Prostate gland (tissue), 2 donors: ENCODE measurements around the gene NEK6. TPM values are rescaled to one million over a fixed set of nuclear protein-coding genes. Genes with fewer than 3 reads are reported as not detected.

Source experiments
- DNase-seq: peaks from one replicate; pipeline ENCODE4 v3.0.0-alpha.2; 2019; ENCODE audit warnings: low spot score
- H3K27ac ChIP-seq, 2 donors: fragments of 200-600 bp; sonication (generic); 2 replicates each; pipeline ENCODE4 v1.5.1; 2017 to 2019
- H3K27me3 ChIP-seq: fragments of 200-600 bp; sonication (generic); replicated peaks from 2 replicates; pipeline ENCODE4 v1.5.1; 2019; ENCODE audit not compliant: insufficient read depth
- H3K36me3 ChIP-seq, 2 donors: fragments of 200-600 bp; sonication (generic); 1 replicate in 1 of 2; 2 replicates in 1 of 2; pipeline versions ENCODE4 v1.5.1 to v1.8.1; 2017 to 2019
- H3K4me1 ChIP-seq: fragments of 200-600 bp; sonication (generic); replicated peaks from 2 replicates; pipeline ENCODE4 v1.5.1; 2019
- H3K4me3 ChIP-seq, 2 donors: fragments of 200-600 bp; sonication (generic); 2 replicates each; pipeline ENCODE4 v1.5.1; 2017 to 2019
- H3K9me3 ChIP-seq: fragments of 200-600 bp; sonication (generic); 2 replicates; pipeline ENCODE4 v1.5.1; 2017
- CTCF ChIP-seq, 4 experiments: fragments of 200-600 bp in 2 of 4; fragments of 450-650 bp in 2 of 4; sonication (generic) in 2 of 4; IDR thresholded peaks; 1 replicate in 3 of 4; 2 replicates in 1 of 4; pipeline ENCODE4 v1.5.1; 2016 to 2019; ENCODE audit warnings: antibody characterized with exemption in 4 of 4, mild to moderate bottlenecking in 2 of 4, moderate library complexity in 2 of 4
- POLR2A ChIP-seq: fragments of 450-650 bp; IDR thresholded peaks from one replicate; pipeline ENCODE4 v1.6.1; 2016; ENCODE audit warnings: antibody characterized with exemption, mild to moderate bottlenecking
- POLR2AphosphoS5 ChIP-seq: sonication (generic); formaldehyde crosslinking; IDR thresholded peaks from one replicate; pipeline ENCODE4 v1.6.1; 2017; ENCODE audit warnings: antibody characterized with exemption
- WGBS: methylation state at CpG from one replicate; pipeline ENCODE4 v1.1.5; 2018; 5-methylcytosine and 5-hydroxymethylcytosine counted together
- intact Hi-C: fragments of 100-400 bp; cut with DNase I; formaldehyde crosslinking; loops from one replicate; pipeline ENCODE4 v1.14.2; 2022
- total RNA-seq, 2 donors: library from RNA; depleted of rRNA; stranded (reverse); fragments of >200 nt; gene quantifications; one replicate each; pipeline ENCODE4 v1.1.0, GENCODE V29; 2016

Gene NEK6
- total RNA-seq, 2 donors from 2014 or later, result 32.3 to 44.2 TPM

GRCh38 chr9:124259158-124259808 lies 1.5 kb downstream of the NEK6 start:
- H3K4me1 ChIP-seq, result peaks cover 12% of the 10 kb centered on the region
- peak overlapping the region; percentile 85 to 90 for H3K27ac ChIP-seq
- 9% methylated on average over 19 of the region's 19 CpGs for WGBS
- no peak for TF ChIP-seq CTCF (IDR thresholded peaks at IDR 0.05)
- TF ChIP-seq POLR2AphosphoS5, result peak; percentile 77
- no peaks in the 10 kb centered on the region for H3K36me3 ChIP-seq
- no peaks in the 10 kb centered on the region for H3K9me3 ChIP-seq
- no peaks in the 10 kb centered on the region for H3K27me3 ChIP-seq
- H3K4me3 ChIP-seq, result peak overlapping the region; percentile 67 to 76
- DNase-seq, result peak; percentile 87
- intact Hi-C loops, result loop anchor here (5.0 kb wide), 1 partner anchor 33 kb away; no protein-coding TSS in a partner anchor

GRCh38 chr9:124260769-124261603 lies 3.2 kb downstream of the NEK6 start:
- intact Hi-C loops, result no loop called here
- 52% methylated on average over 15 of the region's 15 CpGs for WGBS
- H3K9me3 ChIP-seq, result no peaks in the 10 kb centered on the region
- TF ChIP-seq POLR2AphosphoS5, result peak; percentile 32
- no peak for TF ChIP-seq POLR2A
- H3K4me3 ChIP-seq, result no peak overlapping the region
- no peaks in the 10 kb centered on the region for H3K36me3 ChIP-seq
- DNase-seq, result no peak
- no peaks in the 10 kb centered on the region for H3K27me3 ChIP-seq
- H3K27ac ChIP-seq, result peak overlapping the region; percentile 85 to 90
- H3K4me1 ChIP-seq, result peaks cover 12% of the 10 kb centered on the region

DNA sequence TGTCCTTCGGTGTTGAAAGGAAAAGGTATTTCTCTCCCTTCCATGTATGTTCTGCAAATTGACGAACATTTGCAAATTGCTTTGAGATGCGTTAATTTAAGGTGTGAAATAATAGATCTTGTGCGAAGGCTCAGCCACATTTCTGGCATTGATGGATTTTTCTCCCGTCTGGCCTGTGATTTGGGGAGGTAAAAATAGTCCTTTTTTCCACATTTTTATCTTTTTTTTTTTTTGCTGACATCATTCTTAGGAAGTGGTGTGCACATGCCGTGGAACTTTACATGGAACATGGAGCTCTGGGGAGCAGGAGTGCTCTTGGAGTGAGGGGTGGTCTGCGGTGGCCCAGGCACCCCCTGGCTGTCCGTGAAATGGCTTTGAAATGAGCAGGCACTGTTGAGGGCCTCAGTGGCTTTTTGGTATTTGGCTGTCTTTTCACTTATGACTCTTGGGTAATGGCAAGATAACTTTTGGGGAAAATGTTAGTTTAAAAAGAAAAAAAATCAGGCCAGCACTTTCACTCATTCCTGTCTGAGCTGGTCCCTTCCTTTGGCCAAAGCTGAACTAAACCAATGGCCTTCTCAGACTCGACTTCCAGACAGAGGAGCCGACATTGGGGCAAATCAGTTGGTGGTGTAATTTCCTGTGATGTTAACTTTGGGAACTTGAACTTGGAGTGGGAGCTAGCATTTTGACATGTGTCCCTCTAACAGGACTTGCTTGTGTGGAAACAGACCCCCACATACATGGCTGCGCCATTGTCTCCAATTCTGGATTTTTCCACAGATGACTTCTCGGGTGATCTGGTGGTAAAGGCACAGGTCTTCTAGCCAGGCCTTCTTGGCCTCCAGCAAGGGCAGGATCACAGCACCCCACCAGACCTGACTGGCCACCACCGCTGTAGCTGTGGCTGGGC lies 4.2 kb downstream of the NEK6 start:
- Histone ChIP-seq H3K9me3 (no peaks in the 10 kb centered on the region), H3K27me3 (no peaks in the 10 kb centered on the region), H3K4me1 (peaks cover 20% of the 10 kb centered on the region), H3K36me3 (no peaks in the 10 kb centered on the region), H3K27ac (peak overlapping the region; percentile 85 to 90), H3K4me3 (no peak overlapping the region)
- intact Hi-C loops, result no loop called here
- DNase-seq, result no peak
- WGBS, result 82% methylated on average over 13 of the region's 13 CpGs
- TF ChIP-seq POLR2A, result no peak
- no peak for TF ChIP-seq CTCF (IDR thresholded peaks at IDR 0.05)
- no peak for TF ChIP-seq POLR2AphosphoS5

DNA sequence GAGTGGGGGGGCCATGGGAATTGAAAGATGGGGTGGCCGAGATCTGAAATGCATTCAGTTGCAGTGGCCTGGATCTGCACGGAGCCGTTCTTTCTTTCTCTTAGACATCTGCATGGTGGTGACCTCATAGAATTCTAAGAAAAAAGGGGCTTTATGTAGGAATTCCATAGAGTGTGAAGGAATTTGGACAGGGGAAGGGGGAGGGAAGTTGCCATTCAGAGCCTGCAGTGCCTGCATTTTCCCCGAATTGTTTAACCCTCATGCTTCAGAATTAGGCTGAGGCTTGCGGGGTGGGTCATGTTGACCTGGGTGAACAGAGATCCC lies 4.9 kb downstream of the NEK6 start:
- H3K4me1 ChIP-seq, result peaks cover 23% of the 10 kb centered on the region
- H3K36me3 ChIP-seq, result no peaks in the 10 kb centered on the region
- TF ChIP-seq POLR2A, result no peak
- no peak for DNase-seq
- WGBS, result 76% methylated on average over 5 of the region's 5 CpGs
- no peaks in the 10 kb centered on the region for H3K27me3 ChIP-seq
- intact Hi-C loops, result no loop called here
- peak overlapping the region in 1 of 2 donors; percentile 90 for H3K27ac ChIP-seq
- no peaks in the 10 kb centered on the region for H3K9me3 ChIP-seq
- no peak overlapping the region for H3K4me3 ChIP-seq

GRCh38 chr9:124263213-124263612 lies 5.5 kb downstream of the NEK6 start:
- Histone ChIP-seq H3K27ac (peak overlapping the region in 1 of 2 donors; percentile 78), H3K9me3 (no peaks in the 10 kb centered on the region), H3K27me3 (no peaks in the 10 kb centered on the region), H3K4me3 (no peak overlapping the region), H3K36me3 (no peaks in the 10 kb centered on the region), H3K4me1 (peaks cover 28% of the 10 kb centered on the region)
- intact Hi-C loops, result no loop called here
- no peak for DNase-seq
- no peak for TF ChIP-seq POLR2AphosphoS5
- TF ChIP-seq CTCF (IDR thresholded peaks at IDR 0.05), result no peak
- no peak for TF ChIP-seq POLR2A
- 90% methylated on average over 11 of the region's 11 CpGs for WGBS
